Measurements from ENCODE around the gene RAB11FIP5. TPM values are rescaled to one million over a fixed set of nuclear protein-coding genes. Genes with fewer than 3 reads are reported as not detected.

The RAB11FIP5 gene
- polyA plus RNA-seq, 4 donors: 5.1 to 37.3 (median 8.3) TPM

DNA sequence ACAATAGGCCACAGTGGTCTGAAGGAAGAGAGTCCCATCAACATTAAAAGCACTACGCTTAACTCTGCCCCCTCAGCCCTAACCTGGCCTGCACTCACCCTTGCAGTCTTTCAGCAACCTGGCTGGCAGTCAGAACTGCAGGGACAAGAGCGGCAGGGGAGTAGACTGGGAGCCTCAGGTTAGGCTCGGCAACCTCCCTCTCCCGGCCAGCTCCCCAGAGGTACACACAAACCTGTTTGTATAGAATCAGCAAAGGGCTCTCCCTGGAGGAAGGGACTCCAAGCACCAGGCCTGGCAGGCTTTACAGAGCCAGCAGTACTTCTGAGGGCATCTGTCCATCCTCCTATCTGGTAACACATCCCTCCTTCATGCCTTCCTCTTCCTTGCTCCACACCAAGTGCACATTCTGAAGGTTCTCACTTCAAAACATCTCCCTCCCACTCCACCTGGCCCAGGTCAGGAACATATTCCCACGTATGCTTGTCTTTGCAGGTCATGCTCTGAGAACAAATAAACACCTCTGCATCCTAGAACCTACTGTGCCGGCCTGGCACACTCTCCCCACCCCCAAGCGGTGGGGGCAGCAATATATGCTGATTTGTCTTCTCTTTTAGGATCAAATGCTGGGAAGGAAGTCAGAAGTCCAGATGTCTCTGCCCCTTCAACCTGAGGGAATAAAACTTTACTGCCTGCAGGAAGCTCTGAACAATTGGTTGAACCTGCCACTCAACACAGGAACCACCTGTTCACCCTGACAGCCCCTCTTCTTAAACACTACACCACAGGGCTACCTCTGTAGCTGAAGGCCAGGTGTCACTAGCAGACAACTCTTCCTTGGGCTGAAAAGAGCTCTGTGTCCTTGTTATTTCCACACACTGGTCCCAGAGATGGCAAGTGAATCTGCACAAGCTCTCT, 28.6 kb downstream of the RAB11FIP5 start:
- H3K27ac ChIP-seq (ENCODE audit: low read depth in 1 of 3, low read length in 2 of 3): peak overlapping the region in 1 of 3 donors; percentile 55
- peaks cover 0 to 34% (median 0%) of the 10 kb centered on the region in 3 donors for H3K4me1 ChIP-seq (ENCODE audit: control insufficient read depth in 3 of 3, insufficient read depth in 2 of 3, low read depth in 1 of 3, low read length in 2 of 3)
- FAIRE-seq: no peak

DNA sequence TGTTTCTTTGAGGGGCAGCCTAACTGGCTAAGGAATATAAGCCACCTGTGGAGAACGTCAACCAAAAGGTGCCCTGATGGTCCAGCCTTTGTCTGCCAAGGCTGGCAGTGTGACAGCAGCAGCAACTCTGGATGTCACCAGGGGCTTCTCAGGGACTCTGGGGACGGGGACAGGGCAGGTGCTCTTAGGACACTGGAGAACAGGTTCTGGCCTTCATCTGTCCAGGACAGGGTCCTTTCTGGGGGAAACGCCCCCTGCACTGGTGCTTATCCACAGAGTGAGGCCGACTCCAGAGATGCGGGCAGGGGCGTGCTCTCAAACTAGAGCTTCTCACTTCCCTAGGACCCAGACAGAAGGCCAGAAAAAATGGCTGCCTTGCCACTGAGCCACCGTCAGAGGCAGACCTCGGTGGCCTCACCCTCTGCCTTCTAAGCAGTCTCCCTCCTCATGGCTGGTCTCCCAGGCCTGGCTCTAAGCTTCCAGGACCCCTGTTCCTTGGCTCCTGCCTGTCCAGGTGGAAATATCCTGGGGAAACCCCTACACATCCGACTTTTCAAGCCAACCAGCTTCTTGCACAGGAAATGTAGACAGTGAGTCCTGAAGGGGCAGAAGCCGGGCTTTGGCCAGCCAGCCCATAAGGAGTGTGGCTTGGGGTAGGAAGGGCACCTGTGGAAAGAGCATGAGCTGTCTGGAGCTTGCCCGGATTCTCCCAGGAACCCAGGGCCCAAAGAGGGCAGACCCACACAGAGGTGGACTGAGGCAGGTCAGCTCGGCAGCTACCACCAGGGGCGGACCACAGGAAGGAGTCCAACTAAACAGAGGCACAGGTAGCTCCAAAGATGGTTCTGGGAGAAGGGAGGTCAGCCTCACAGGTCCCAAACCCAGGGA, 30.0 kb downstream of the RAB11FIP5 start:
- FAIRE-seq (no peak), DNase-seq (no peak)
- peaks cover 0 to 82% (median 2%) of the 10 kb centered on the region in 3 donors for H3K36me3 ChIP-seq (ENCODE audit: control insufficient read depth in 3 of 3, insufficient read depth in 2 of 3, low read depth in 1 of 3, low read length in 3 of 3)
- no peaks in the 10 kb centered on the region for H3K27me3 ChIP-seq (ENCODE audit: control insufficient read depth in 3 of 3, insufficient read depth in 3 of 3, low read length in 3 of 3)
- WGBS, 3 donors: 82 to 89% (median 88%) methylated on average over 12 to 13 of the region's 13 CpGs
- no peak overlapping the region for H3K4me3 ChIP-seq (ENCODE audit: low read depth in 1 of 3, low read length in 3 of 3)
- no peaks in the 10 kb centered on the region for H3K9me3 ChIP-seq (ENCODE audit: control insufficient read depth in 2 of 2, insufficient read depth in 1 of 2, low read depth in 1 of 2, low read length in 1 of 2)
- H3K27ac ChIP-seq (ENCODE audit: low read depth in 1 of 3, low read length in 2 of 3): no peak overlapping the region
- peaks cover 0 to 26% (median 0%) of the 10 kb centered on the region in 3 donors for H3K4me1 ChIP-seq (ENCODE audit: control insufficient read depth in 3 of 3, insufficient read depth in 2 of 3, low read depth in 1 of 3, low read length in 2 of 3)

More for the DNA sequence above, 28.6 kb downstream of the RAB11FIP5 start:
- WGBS, 3 donors: 77 to 78% (median 78%) methylated on average over 7 of the region's 7 CpGs
- no peaks in the 10 kb centered on the region for H3K27me3 ChIP-seq (ENCODE audit: control insufficient read depth in 3 of 3, insufficient read depth in 3 of 3, low read length in 3 of 3)
- DNase-seq: peak in 1 of 2 donors; percentile 39
- H3K9me3 ChIP-seq (ENCODE audit: control insufficient read depth in 2 of 2, insufficient read depth in 1 of 2, low read depth in 1 of 2, low read length in 1 of 2): no peaks in the 10 kb centered on the region
- peaks cover 0 to 84% (median 2%) of the 10 kb centered on the region in 3 donors for H3K36me3 ChIP-seq (ENCODE audit: control insufficient read depth in 3 of 3, insufficient read depth in 2 of 3, low read depth in 1 of 3, low read length in 3 of 3)
- no peak overlapping the region for H3K4me3 ChIP-seq (ENCODE audit: low read depth in 1 of 3, low read length in 3 of 3)

DNA sequence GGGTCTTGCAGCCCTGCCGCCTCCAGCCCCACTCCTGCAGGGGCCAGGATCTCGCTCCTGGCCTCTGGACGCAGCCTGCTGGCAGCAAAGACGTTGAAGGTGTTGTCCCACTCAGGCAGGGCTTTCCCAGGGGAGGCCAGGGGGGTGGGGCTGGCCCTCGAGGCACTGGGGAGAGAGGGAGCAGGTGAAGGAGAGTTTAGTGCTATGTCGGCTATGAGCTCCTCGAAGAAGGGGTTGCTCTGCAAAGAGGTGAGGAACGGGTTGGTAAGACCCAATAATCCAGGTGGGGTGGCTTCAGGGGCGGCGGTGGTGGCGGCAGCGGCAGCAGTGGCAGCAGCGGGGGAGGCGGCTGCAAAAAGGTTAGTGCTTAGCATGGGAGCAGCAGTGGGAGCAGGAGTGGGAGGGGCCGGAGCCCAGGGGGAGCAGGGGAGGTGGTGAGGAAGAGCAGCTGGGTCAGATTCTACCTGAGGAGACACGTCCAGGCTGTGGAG, 31.5 kb downstream of the RAB11FIP5 start:
- 84 to 90% (median 85%) methylated on average over 16 of the region's 16 CpGs for WGBS, 3 donors

DNA sequence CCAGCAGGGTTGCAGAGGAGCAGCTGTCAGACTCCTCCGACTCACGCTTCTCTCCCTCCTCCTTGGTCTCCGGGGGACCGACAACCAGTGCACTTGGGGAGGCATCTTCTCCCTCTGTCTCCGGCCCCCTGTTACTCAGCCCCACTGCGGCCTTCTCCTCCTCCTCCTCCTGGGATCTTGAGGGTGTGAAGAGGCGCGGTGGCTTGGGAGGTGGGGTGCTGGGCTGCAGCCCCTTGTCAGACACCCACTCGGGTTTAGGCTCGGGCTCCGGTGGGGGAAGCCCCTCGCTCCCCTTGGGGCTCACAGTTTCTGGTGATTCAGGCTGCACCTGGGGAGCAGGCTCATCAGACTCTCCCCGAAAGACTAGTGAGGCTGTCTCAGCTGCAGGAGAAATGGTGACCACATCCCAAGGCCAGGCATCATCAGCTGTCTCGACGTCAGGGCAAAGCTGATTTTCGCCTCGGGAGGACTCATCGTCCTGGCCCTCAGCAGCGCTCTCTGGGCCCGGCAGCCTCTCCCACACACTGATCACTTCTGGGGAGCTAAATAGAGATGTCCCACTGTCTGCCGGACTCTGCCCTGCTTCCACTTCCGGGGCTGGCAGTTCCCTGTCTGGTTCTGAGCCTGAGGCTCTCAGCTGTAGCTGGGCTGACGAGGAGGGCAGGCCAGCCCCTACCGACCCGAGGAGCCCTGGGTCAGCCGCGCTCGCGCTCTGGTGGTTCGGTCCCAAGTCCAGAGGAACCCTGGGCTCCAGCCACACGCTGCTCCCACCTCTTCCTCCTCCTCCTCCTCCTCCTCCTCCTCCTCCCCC, 32.2 kb downstream of the RAB11FIP5 start:
- H3K4me3 ChIP-seq (ENCODE audit: low read depth in 1 of 3, low read length in 3 of 3): no peak overlapping the region
- H3K9me3 ChIP-seq (ENCODE audit: control insufficient read depth in 2 of 2, insufficient read depth in 1 of 2, low read depth in 1 of 2, low read length in 1 of 2): no peaks in the 10 kb centered on the region
- H3K36me3 ChIP-seq (ENCODE audit: control insufficient read depth in 3 of 3, insufficient read depth in 2 of 3, low read depth in 1 of 3, low read length in 3 of 3): peaks cover 0 to 78% (median 0%) of the 10 kb centered on the region in 3 donors
- no peaks in the 10 kb centered on the region for H3K27me3 ChIP-seq (ENCODE audit: control insufficient read depth in 3 of 3, insufficient read depth in 3 of 3, low read length in 3 of 3)
- peaks cover 0 to 21% (median 0%) of the 10 kb centered on the region in 3 donors for H3K4me1 ChIP-seq (ENCODE audit: control insufficient read depth in 3 of 3, insufficient read depth in 2 of 3, low read depth in 1 of 3, low read length in 2 of 3)
- no peak overlapping the region for H3K27ac ChIP-seq (ENCODE audit: low read depth in 1 of 3, low read length in 2 of 3)
- FAIRE-seq: no peak
- no peak for DNase-seq
- 80 to 82% (median 80%) methylated on average over 26 to 31 of the region's 31 CpGs for WGBS, 3 donors

More for the DNA sequence above, 31.5 kb downstream of the RAB11FIP5 start:
- H3K9me3 ChIP-seq (ENCODE audit: control insufficient read depth in 2 of 2, insufficient read depth in 1 of 2, low read depth in 1 of 2, low read length in 1 of 2): no peaks in the 10 kb centered on the region
- H3K27ac ChIP-seq (ENCODE audit: low read depth in 1 of 3, low read length in 2 of 3): no peak overlapping the region
- no peaks in the 10 kb centered on the region for H3K27me3 ChIP-seq (ENCODE audit: control insufficient read depth in 3 of 3, insufficient read depth in 3 of 3, low read length in 3 of 3)
- no peak overlapping the region for H3K4me3 ChIP-seq (ENCODE audit: low read depth in 1 of 3, low read length in 3 of 3)
- FAIRE-seq (no peak), DNase-seq (no peak)
- H3K4me1 ChIP-seq (ENCODE audit: control insufficient read depth in 3 of 3, insufficient read depth in 2 of 3, low read depth in 1 of 3, low read length in 2 of 3): peaks cover 0 to 26% (median 0%) of the 10 kb centered on the region in 3 donors
- H3K36me3 ChIP-seq (ENCODE audit: control insufficient read depth in 3 of 3, insufficient read depth in 2 of 3, low read depth in 1 of 3, low read length in 3 of 3): peaks cover 0 to 76% (median 0%) of the 10 kb centered on the region in 3 donors

DNA sequence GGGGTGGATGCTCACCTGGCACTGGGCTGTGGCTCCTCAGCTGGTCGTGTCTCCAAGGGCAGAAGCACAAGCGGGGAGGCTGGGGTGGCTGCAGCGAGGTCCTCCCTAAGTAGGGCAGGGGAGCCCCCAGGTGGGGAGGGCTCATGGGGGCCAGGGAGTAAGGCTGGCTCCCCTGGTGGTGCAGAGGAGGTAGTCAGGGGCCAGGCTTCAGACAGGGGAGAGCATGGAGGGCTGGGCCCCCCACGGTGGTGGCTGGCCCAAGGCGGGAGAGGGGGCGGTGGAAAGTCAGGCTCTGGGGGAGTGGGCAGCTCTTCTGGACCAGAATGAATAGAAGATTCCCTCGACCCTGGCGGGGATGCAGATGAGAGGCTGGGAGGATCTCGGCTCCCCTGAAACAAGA, 33.1 kb downstream of the RAB11FIP5 start:
- Histone ChIP-seq H3K27ac (ENCODE audit: low read depth in 1 of 3, low read length in 2 of 3) (no peak overlapping the region), H3K4me3 (ENCODE audit: low read depth in 1 of 3, low read length in 3 of 3) (no peak overlapping the region), H3K27me3 (ENCODE audit: control insufficient read depth in 3 of 3, insufficient read depth in 3 of 3, low read length in 3 of 3) (no peaks in the 10 kb centered on the region), H3K4me1 (ENCODE audit: control insufficient read depth in 3 of 3, insufficient read depth in 2 of 3, low read depth in 1 of 3, low read length in 2 of 3) (peaks cover 0 to 13% (median 0%) of the 10 kb centered on the region in 3 donors), H3K9me3 (ENCODE audit: control insufficient read depth in 2 of 2, insufficient read depth in 1 of 2, low read depth in 1 of 2, low read length in 1 of 2) (no peaks in the 10 kb centered on the region), H3K36me3 (ENCODE audit: control insufficient read depth in 3 of 3, insufficient read depth in 2 of 3, low read depth in 1 of 3, low read length in 3 of 3) (peaks cover 0 to 81% (median 0%) of the 10 kb centered on the region in 3 donors)
- WGBS, 3 donors: 85 to 88% (median 86%) methylated on average over 9 of the region's 9 CpGs
- no peak for FAIRE-seq
- DNase-seq: no peak

DNA sequence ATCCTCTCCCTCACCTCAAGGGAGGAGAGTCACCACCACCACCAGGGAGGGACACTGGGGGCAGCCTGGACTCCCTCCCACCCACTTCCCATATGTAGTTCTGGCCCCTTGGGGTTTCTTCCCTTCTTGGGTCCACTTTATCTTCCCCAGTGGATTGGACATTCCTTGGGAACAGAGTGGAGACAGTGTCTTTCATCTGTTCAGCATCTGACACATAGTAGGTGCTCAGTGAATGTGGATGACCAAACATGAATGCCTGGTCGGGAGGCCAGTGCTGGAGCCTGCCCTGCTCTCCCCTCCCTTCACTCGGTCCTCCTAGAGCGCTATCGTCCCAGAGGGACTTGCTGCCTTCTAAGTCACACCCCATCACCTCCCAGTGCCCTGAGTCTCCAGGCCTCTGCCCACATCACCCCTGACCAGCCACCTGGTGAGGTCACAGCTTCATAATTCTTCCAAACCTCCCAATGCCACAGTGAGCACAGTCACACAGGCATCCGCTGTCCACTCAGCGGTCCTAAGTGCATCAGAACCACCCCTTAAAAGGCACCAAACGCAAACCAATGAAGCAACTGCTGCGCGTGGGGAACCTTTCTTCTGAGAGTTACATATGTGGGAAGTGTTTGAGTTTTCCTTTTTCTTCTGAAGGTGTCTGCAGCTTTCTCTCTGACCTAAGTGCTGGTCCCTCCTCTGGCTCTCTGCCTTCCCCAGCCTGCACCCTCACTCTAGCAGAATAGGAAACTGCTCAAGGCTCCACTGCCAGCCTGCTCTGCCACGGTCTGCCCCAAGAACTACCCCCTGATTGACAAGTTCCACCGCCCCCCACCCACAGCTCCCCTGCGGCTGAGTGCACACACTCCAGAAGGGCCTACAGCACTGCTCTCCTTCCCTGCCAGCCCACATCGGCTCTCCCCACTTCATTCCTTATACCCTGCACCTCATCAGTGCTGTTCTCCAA, 34.0 kb downstream of the RAB11FIP5 start:
- Histone ChIP-seq H3K27ac (ENCODE audit: low read depth in 1 of 3, low read length in 2 of 3) (no peak overlapping the region), H3K4me1 (ENCODE audit: control insufficient read depth in 3 of 3, insufficient read depth in 2 of 3, low read depth in 1 of 3, low read length in 2 of 3) (peaks cover 0 to 3% (median 0%) of the 10 kb centered on the region in 3 donors), H3K4me3 (ENCODE audit: low read depth in 1 of 3, low read length in 3 of 3) (no peak overlapping the region), H3K36me3 (ENCODE audit: control insufficient read depth in 3 of 3, insufficient read depth in 2 of 3, low read depth in 1 of 3, low read length in 3 of 3) (peaks cover 0 to 82% (median 0%) of the 10 kb centered on the region in 3 donors), H3K9me3 (ENCODE audit: control insufficient read depth in 2 of 2, insufficient read depth in 1 of 2, low read depth in 1 of 2, low read length in 1 of 2) (no peaks in the 10 kb centered on the region), H3K27me3 (ENCODE audit: control insufficient read depth in 3 of 3, insufficient read depth in 3 of 3, low read length in 3 of 3) (no peaks in the 10 kb centered on the region)
- DNase-seq: no peak
- 89 to 92% (median 90%) methylated on average over 13 of the region's 13 CpGs for WGBS, 3 donors
- no peak for FAIRE-seq

DNA sequence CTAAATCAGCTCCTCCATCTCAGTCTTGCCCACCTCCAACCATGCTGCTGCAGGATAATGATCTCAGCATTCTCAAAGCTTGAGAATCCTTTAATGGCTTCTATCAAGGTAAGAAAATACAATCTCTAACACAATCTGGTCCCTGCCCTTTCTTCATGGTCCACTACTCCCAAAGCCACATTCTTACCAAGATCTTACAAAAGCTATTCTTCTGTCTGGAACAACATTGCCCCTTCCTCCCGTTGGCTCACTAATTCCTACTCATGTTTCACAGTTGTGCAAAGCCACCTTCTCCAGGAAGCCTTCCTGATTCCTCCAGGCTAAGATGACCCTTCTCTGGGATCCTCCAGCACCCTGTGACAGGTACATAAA, 35.3 kb downstream of the RAB11FIP5 start:
- Histone ChIP-seq H3K36me3 (ENCODE audit: control insufficient read depth in 3 of 3, insufficient read depth in 2 of 3, low read depth in 1 of 3, low read length in 3 of 3) (peaks cover 0 to 77% (median 0%) of the 10 kb centered on the region in 3 donors), H3K9me3 (ENCODE audit: control insufficient read depth in 2 of 2, insufficient read depth in 1 of 2, low read depth in 1 of 2, low read length in 1 of 2) (no peaks in the 10 kb centered on the region), H3K4me3 (ENCODE audit: low read depth in 1 of 3, low read length in 3 of 3) (no peak overlapping the region), H3K27me3 (ENCODE audit: control insufficient read depth in 3 of 3, insufficient read depth in 3 of 3, low read length in 3 of 3) (no peaks in the 10 kb centered on the region), H3K27ac (ENCODE audit: low read depth in 1 of 3, low read length in 2 of 3) (no peak overlapping the region), H3K4me1 (ENCODE audit: control insufficient read depth in 3 of 3, insufficient read depth in 2 of 3, low read depth in 1 of 3, low read length in 2 of 3) (no peaks in the 10 kb centered on the region)
- 78 to 100% (median 82%) methylated on average over 1 of the region's 1 CpG for WGBS, 3 donors
- no peak for FAIRE-seq
- DNase-seq: no peak
